Measurements from ENCODE around the gene TMPRSS2.

TMPRSS2 gene

GRCh38 chr21:41442481-41443186 is 65.3 kb downstream of the TMPRSS2 start:
- no peak for FAIRE-seq
- DNase-seq (ENCODE audit: insufficient read length, low spot score), result no peak
- TF ChIP-seq POLR2A (IDR thresholded peaks at IDR 0.05; ENCODE audit: low read depth, low read length), result no peak

GRCh38 chr21:41441546-41441945 is 66.4 kb downstream of the TMPRSS2 start:
- TF ChIP-seq POLR2A (IDR thresholded peaks at IDR 0.05; ENCODE audit: low read depth, low read length), result no peak
- no peak for FAIRE-seq

GRCh38 chr21:41439248-41439647 is 68.7 kb downstream of the TMPRSS2 start:
- DNase-seq (ENCODE audit: insufficient read length, low spot score), result no peak
- no peak for FAIRE-seq
- no peak for TF ChIP-seq POLR2A (IDR thresholded peaks at IDR 0.05; ENCODE audit: low read depth, low read length)

More at GRCh38 chr21:41441546-41441945, 66.4 kb downstream of the TMPRSS2 start:
- DNase-seq (ENCODE audit: insufficient read length, low spot score), result no peak

GRCh38 chr21:41438425-41439113 is 69.4 kb downstream of the TMPRSS2 start:
- FAIRE-seq (no peak), DNase-seq (ENCODE audit: insufficient read length, low spot score) (no peak)
- no peak for TF ChIP-seq POLR2A (IDR thresholded peaks at IDR 0.05; ENCODE audit: low read depth, low read length)

GRCh38 chr21:41437729-41438128 is 70.2 kb downstream of the TMPRSS2 start:
- DNase-seq (ENCODE audit: insufficient read length, low spot score) (no peak), FAIRE-seq (no peak)
- no peak for TF ChIP-seq POLR2A (IDR thresholded peaks at IDR 0.05; ENCODE audit: low read depth, low read length)

- DNase-seq (ENCODE audit: insufficient read length, low spot score) (no peak), FAIRE-seq (no peak)
- TF ChIP-seq POLR2A (IDR thresholded peaks at IDR 0.05; ENCODE audit: low read depth, low read length), result no peak
Measured at GRCh38 chr21:41435706-41436105, 72.3 kb downstream of the TMPRSS2 start.

- no peak for FAIRE-seq
- no peak for DNase-seq (ENCODE audit: insufficient read length, low spot score)
- TF ChIP-seq POLR2A (IDR thresholded peaks at IDR 0.05; ENCODE audit: low read depth, low read length), result no peak
Measured at GRCh38 chr21:41433566-41433965, 74.4 kb downstream of the TMPRSS2 start.

GRCh38 chr21:41432562-41433460 is 75.1 kb downstream of the TMPRSS2 start:
- TF ChIP-seq POLR2A (IDR thresholded peaks at IDR 0.05; ENCODE audit: low read depth, low read length), result no peak
- FAIRE-seq (no peak), DNase-seq (ENCODE audit: insufficient read length, low spot score) (no peak)

GRCh38 chr21:41431788-41432548 is 76.0 kb downstream of the TMPRSS2 start:
- DNase-seq (ENCODE audit: insufficient read length, low spot score), result no peak
- no peak for TF ChIP-seq POLR2A (IDR thresholded peaks at IDR 0.05; ENCODE audit: low read depth, low read length)
- no peak for FAIRE-seq

- TF ChIP-seq POLR2A (IDR thresholded peaks at IDR 0.05; ENCODE audit: low read depth, low read length), result no peak
- FAIRE-seq, result no peak
- DNase-seq (ENCODE audit: insufficient read length, low spot score), result no peak
Measured at GRCh38 chr21:41429925-41430491, 78.0 kb downstream of the TMPRSS2 start.

GRCh38 chr21:41429305-41429704 is 78.7 kb downstream of the TMPRSS2 start:
- TF ChIP-seq POLR2A (IDR thresholded peaks at IDR 0.05; ENCODE audit: low read depth, low read length), result no peak
- FAIRE-seq (no peak), DNase-seq (ENCODE audit: insufficient read length, low spot score) (no peak)

GRCh38 chr21:41428847-41429246 is 79.1 kb downstream of the TMPRSS2 start:
- TF ChIP-seq POLR2A (IDR thresholded peaks at IDR 0.05; ENCODE audit: low read depth, low read length), result no peak
- DNase-seq (ENCODE audit: insufficient read length, low spot score) (no peak), FAIRE-seq (no peak)

- TF ChIP-seq POLR2A (IDR thresholded peaks at IDR 0.05; ENCODE audit: low read depth, low read length), result no peak
- no peak for FAIRE-seq
- no peak for DNase-seq (ENCODE audit: insufficient read length, low spot score)
Measured at GRCh38 chr21:41428311-41428710, 79.6 kb downstream of the TMPRSS2 start.

All from H54 (cell line).